Small intestine (tissue), 16 donors: ENCODE data around the gene VCAN. TPM values are rescaled to one million over a fixed set of nuclear protein-coding genes. Genes with fewer than 3 reads are reported as not detected.

Experiments used
- DNase-seq, 2 donors: peaks; one replicate each; pipeline versions ENCODE4 v3.0.0 to v3.0.0-alpha.2; 2013
- FAIRE-seq: peaks from 2 replicates; lab custom pipeline; 2012; peaks lifted over from hg19 to GRCh38; lab: Jason Lieb, UNC
- H3K27ac ChIP-seq, 3 donors: one replicate each; pipeline ENCODE4 v1.5.1; 2013; ENCODE audit warnings: low read length in 2 of 3, mild to moderate bottlenecking in 2 of 3, control low read depth in 1 of 3, inconsistent platforms in 1 of 3, low read depth in 1 of 3, moderate library complexity in 1 of 3
- H3K27me3 ChIP-seq, 3 donors: one replicate each; pipeline ENCODE4 v1.6.1; 2013; ENCODE audit warnings: low read length in 3 of 3, inconsistent platforms in 1 of 3; ENCODE audit not compliant: control insufficient read depth in 3 of 3, insufficient read depth in 3 of 3
- H3K36me3 ChIP-seq, 3 donors: one replicate each; pipeline ENCODE4 v1.6.1; 2013; ENCODE audit warnings: low read length in 3 of 3, inconsistent platforms in 1 of 3, low read depth in 1 of 3, mild to moderate bottlenecking in 1 of 3, moderate library complexity in 1 of 3; ENCODE audit not compliant: control insufficient read depth in 3 of 3, insufficient read depth in 2 of 3
- H3K4me1 ChIP-seq, 3 donors: one replicate each; pipeline ENCODE4 v1.6.1; 2013; ENCODE audit warnings: low read length in 2 of 3, inconsistent platforms in 1 of 3, low read depth in 1 of 3, mild to moderate bottlenecking in 1 of 3, moderate library complexity in 1 of 3; ENCODE audit not compliant: control insufficient read depth in 3 of 3, insufficient read depth in 2 of 3
- H3K4me3 ChIP-seq, 3 donors: one replicate each; pipeline ENCODE4 v1.5.1; 2013; ENCODE audit warnings: low read length in 3 of 3, control low read depth in 1 of 3, inconsistent platforms in 1 of 3, low read depth in 1 of 3, mild to moderate bottlenecking in 1 of 3, moderate library complexity in 1 of 3
- H3K9me3 ChIP-seq, 2 donors: one replicate each; pipeline ENCODE4 v1.6.1; 2013; ENCODE audit warnings: low read depth in 1 of 2, low read length in 1 of 2; ENCODE audit not compliant: control insufficient read depth in 2 of 2, insufficient read depth in 1 of 2
- WGBS, 3 donors: extraction: QIAGEN DNeasy Blood & Tissue Kit; methylation state at CpG; one replicate each; pipeline ENCODE4 v1.1.7; 2013; 5-methylcytosine and 5-hydroxymethylcytosine counted together
- long read RNA-seq, 10 donors: transcript quantifications; one replicate each; lab custom pipeline, GENCODE V29; 2026
- polyA plus RNA-seq, 4 donors: library from polyadenylated mRNA; stranded (reverse) in 3 of 4; unstranded in 1 of 4; fragments of 200-250 nt in 3 of 4; fragments of 120-200 nt in 1 of 4; gene quantifications; one replicate each; pipeline versions ENCODE4 v1.2.1 to v1.2.3, GENCODE V29; 2013
- donor health status: healthy with polysubstance abuse.
- donor health status: control.
- donor health status: control.
- donor health status: Bipolar disorder and iron deficiency.
- donor health status: healthy.

Gene VCAN
- polyA plus RNA-seq, result 10 to 100 TPM in 1 of 4 donors, 1 to 10 TPM in 1, under 1 TPM in 2; 0.67 to 66.4 (median 2.0) TPM
- long read RNA-seq, donor 1, full-length matches to known transcripts, result 38 of 43 reads
- long read RNA-seq, donor 1, partial matches to known transcripts, result 5 of 43 reads
- long read RNA-seq, donor 1, other reads (novel, unspliced or antisense), result 0 of 43 reads
- long read RNA-seq, donor 2, full-length matches to known transcripts, result 5 of 14 reads
- long read RNA-seq, donor 2, partial matches to known transcripts, result 9 of 14 reads
- long read RNA-seq, donor 2, other reads (novel, unspliced or antisense), result 0 of 14 reads
- long read RNA-seq, donor 3, full-length matches to known transcripts, result 9 of 9 reads
- long read RNA-seq, donor 3, partial matches to known transcripts, result 0 of 9 reads
- long read RNA-seq, donor 3, other reads (novel, unspliced or antisense), result 0 of 9 reads
- long read RNA-seq, donor 4, result 0 reads
- long read RNA-seq, donor 5, partial matches to known transcripts, result 0 of 6 reads
- long read RNA-seq, donor 5, other reads (novel, unspliced or antisense), result 0 of 6 reads
- long read RNA-seq, donor 6, full-length matches to known transcripts, result 8 of 8 reads
- long read RNA-seq, donor 6, partial matches to known transcripts, result 0 of 8 reads
- long read RNA-seq, donor 6, other reads (novel, unspliced or antisense), result 0 of 8 reads
- long read RNA-seq, donor 7, full-length matches to known transcripts, result 25 of 31 reads
- long read RNA-seq, donor 7, partial matches to known transcripts, result 6 of 31 reads
- long read RNA-seq, donor 7, other reads (novel, unspliced or antisense), result 0 of 31 reads
- long read RNA-seq, donor 8, full-length matches to known transcripts, result 6 of 13 reads
- long read RNA-seq, donor 8, partial matches to known transcripts, result 7 of 13 reads
- long read RNA-seq, donor 8, other reads (novel, unspliced or antisense), result 0 of 13 reads
- long read RNA-seq, donor 9, full-length matches to known transcripts, result 5 of 5 reads
- long read RNA-seq, donor 9, partial matches to known transcripts, result 0 of 5 reads
- long read RNA-seq, donor 9, other reads (novel, unspliced or antisense), result 0 of 5 reads
- long read RNA-seq, donor 10, full-length matches to known transcripts, result 44 of 83 reads
- long read RNA-seq, donor 10, partial matches to known transcripts, result 39 of 83 reads
- long read RNA-seq, donor 10, other reads (novel, unspliced or antisense), result 0 of 83 reads

- peaks cover 0 to 16% (median 3%) of the 10 kb centered on the region in 3 donors for H3K27me3 ChIP-seq
- no peak for FAIRE-seq
- peaks cover 0 to 22% (median 3%) of the 10 kb centered on the region in 3 donors for H3K4me1 ChIP-seq
- peak in 1 of 2 donors; percentile 71 for DNase-seq
- no peaks in the 10 kb centered on the region for H3K36me3 ChIP-seq
- H3K9me3 ChIP-seq, result no peaks in the 10 kb centered on the region
- 2 to 5% (median 4%) methylated on average over 42 to 43 of the region's 43 CpGs for WGBS, 3 donors
- H3K4me3 ChIP-seq, result peak within 1 kb of the TSS in 2 of 3 donors; percentile 36 to 77
- peak within 1 kb of the TSS in 2 of 3 donors; percentile 71 to 77 for H3K27ac ChIP-seq
Measured at GRCh38 chr5:83471405-83472212, at the start of gene VCAN. VCAN (plus strand) TSS chr5:83471744; CDS start chr5:83483519, 11,775 bp downstream.

GRCh38 chr5:83422284-83422683 is 49.3 kb upstream of the VCAN start:
- H3K27ac ChIP-seq, result no peak overlapping the region
- no peaks in the 10 kb centered on the region for H3K27me3 ChIP-seq
- no peak overlapping the region for H3K4me3 ChIP-seq
- no peaks in the 10 kb centered on the region for H3K36me3 ChIP-seq
- WGBS, 3 donors, result 86 to 97% (median 88%) methylated on average over 1 of the region's 1 CpG
- FAIRE-seq (no peak), DNase-seq (no peak)
- peaks cover 0 to 3% of the 10 kb centered on the region in 2 donors for H3K9me3 ChIP-seq
- H3K4me1 ChIP-seq, result no peaks in the 10 kb centered on the region

GRCh38 chr5:83426855-83427254 is 44.7 kb upstream of the VCAN start:
- DNase-seq (no peak), FAIRE-seq (no peak)
- H3K27ac ChIP-seq, result no peak overlapping the region
- WGBS, 3 donors, result 81 to 88% (median 83%) methylated on average over 1 of the region's 1 CpG
- no peaks in the 10 kb centered on the region for H3K4me1 ChIP-seq
- no peak overlapping the region for H3K4me3 ChIP-seq
- no peaks in the 10 kb centered on the region for H3K27me3 ChIP-seq
- H3K36me3 ChIP-seq, result no peaks in the 10 kb centered on the region
- no peaks in the 10 kb centered on the region for H3K9me3 ChIP-seq

GRCh38 chr5:83428126-83428525 is 43.4 kb upstream of the VCAN start:
- FAIRE-seq (no peak), DNase-seq (no peak)
- 74 to 88% (median 80%) methylated on average over 1 of the region's 1 CpG for WGBS, 3 donors
- no peak overlapping the region for H3K4me3 ChIP-seq
- H3K27ac ChIP-seq, result no peak overlapping the region
- no peaks in the 10 kb centered on the region for H3K36me3 ChIP-seq
- H3K27me3 ChIP-seq, result no peaks in the 10 kb centered on the region
- H3K4me1 ChIP-seq, result no peaks in the 10 kb centered on the region
- no peaks in the 10 kb centered on the region for H3K9me3 ChIP-seq

- FAIRE-seq (no peak), DNase-seq (no peak)
- H3K4me3 ChIP-seq, result no peak overlapping the region
- no peaks in the 10 kb centered on the region for H3K27me3 ChIP-seq
- H3K27ac ChIP-seq, result no peak overlapping the region
- 92 to 95% (median 92%) methylated on average over 6 of the region's 6 CpGs for WGBS, 3 donors
- H3K9me3 ChIP-seq, result no peaks in the 10 kb centered on the region
- no peaks in the 10 kb centered on the region for H3K36me3 ChIP-seq
- H3K4me1 ChIP-seq, result no peaks in the 10 kb centered on the region
Measured at GRCh38 chr5:83428890-83429289, 42.7 kb upstream of the VCAN start.

- DNase-seq, result peak; percentile 61 to 72
Measured at GRCh38 chr5:83430130-83431010, 41.2 kb upstream of the VCAN start.

GRCh38 chr5:83433891-83434290 is 37.7 kb upstream of the VCAN start:
- no peaks in the 10 kb centered on the region for H3K36me3 ChIP-seq
- H3K4me3 ChIP-seq, result no peak overlapping the region
- H3K9me3 ChIP-seq, result peaks cover 0 to 3% of the 10 kb centered on the region in 2 donors
- H3K27ac ChIP-seq, result no peak overlapping the region
- DNase-seq (no peak), FAIRE-seq (no peak)
- H3K4me1 ChIP-seq, result no peaks in the 10 kb centered on the region
- 51 to 86% (median 62%) methylated on average over 2 of the region's 2 CpGs for WGBS, 3 donors
- peaks cover 0 to 2% (median 0%) of the 10 kb centered on the region in 3 donors for H3K27me3 ChIP-seq

More at GRCh38 chr5:83430130-83431010, 41.2 kb upstream of the VCAN start:
- no peak for FAIRE-seq
- Histone ChIP-seq H3K36me3 (no peaks in the 10 kb centered on the region), H3K9me3 (no peaks in the 10 kb centered on the region), H3K27me3 (peaks cover 0 to 2% (median 0%) of the 10 kb centered on the region in 3 donors), H3K4me3 (no peak overlapping the region), H3K27ac (no peak overlapping the region), H3K4me1 (no peaks in the 10 kb centered on the region)
- 19 to 41% (median 29%) methylated on average over 13 of the region's 13 CpGs for WGBS, 3 donors
